ENCODE results near the gene SCGN. TPM values are rescaled to one million over a fixed set of nuclear protein-coding genes. Genes with fewer than 3 reads are reported as not detected.

SCGN gene
- total RNA-seq, 1 experiment from 2014 or later: not detected

GRCh38 chr6:25649611-25650010 is 2.4 kb upstream of the SCGN start:
- Histone ChIP-seq H2AFZ (no peak overlapping the region), H3K4me3 (no peak overlapping the region), H3K4me2 (no peak overlapping the region), H3K27me3 (ENCODE audit: insufficient read depth, low read depth) (no peaks in the 10 kb centered on the region), H3K27ac (no peak overlapping the region), H3F3A (ENCODE audit: insufficient read depth, low read depth) (no peaks in the 10 kb centered on the region), H3K36me3 (ENCODE audit: low read depth) (no peaks in the 10 kb centered on the region), H3K4me1 (replicated peaks; ENCODE audit: insufficient read depth) (no peaks in the 10 kb centered on the region), H3K9me3 (ENCODE audit: insufficient read depth, low read depth) (no peaks in the 10 kb centered on the region; the same call in 1 of the 2 replicates), H3K9me2 (ENCODE audit: insufficient read depth) (no peaks in the 10 kb centered on the region; the same call in 1 of the 2 replicates), H3K79me2 (ENCODE audit: low read depth) (no peaks in the 10 kb centered on the region), H4K20me1 (ENCODE audit: insufficient read depth) (no peaks in the 10 kb centered on the region)
- BruUV-seq (replicated peaks): no TSS peak
- POLR2A ChIA-PET (ENCODE audit: unreplicated experiment): no interaction called here
- CTCF ChIA-PET: no interaction called here
- no peak for DNase-seq
- TF ChIP-seq EZH2 (IDR thresholded peaks at IDR 0.05; ENCODE audit: low read depth) (no peak), CTCF (conservative IDR thresholded peaks at IDR 0.05) (no peak)
- intact Hi-C loops (cut with micrococcal nuclease; ENCODE audit: unreplicated experiment): no loop called here

- Histone ChIP-seq H3K9me3 (ENCODE audit: insufficient read depth, low read depth) (no peaks in the 10 kb centered on the region; the same call in 1 of the 2 replicates), H3K27me3 (ENCODE audit: insufficient read depth, low read depth) (no peaks in the 10 kb centered on the region), H3K27ac (no peak overlapping the region), H3F3A (ENCODE audit: insufficient read depth, low read depth) (no peaks in the 10 kb centered on the region), H4K20me1 (ENCODE audit: insufficient read depth) (no peaks in the 10 kb centered on the region), H3K36me3 (ENCODE audit: low read depth) (no peaks in the 10 kb centered on the region), H3K79me2 (ENCODE audit: low read depth) (no peaks in the 10 kb centered on the region), H3K4me2 (no peak overlapping the region), H2AFZ (no peak overlapping the region), H3K4me1 (replicated peaks; ENCODE audit: insufficient read depth) (peaks cover 3% of the 10 kb centered on the region; the same call in 1 of the 2 replicates), H3K9me2 (ENCODE audit: insufficient read depth) (no peaks in the 10 kb centered on the region), H3K4me3 (no peak overlapping the region)
- ChIA-PET CTCF (no interaction called here), POLR2A (ENCODE audit: unreplicated experiment) (no interaction called here)
- TF ChIP-seq CTCF (conservative IDR thresholded peaks at IDR 0.05): no peak
- no peak for TF ChIP-seq EZH2 (IDR thresholded peaks at IDR 0.05; ENCODE audit: low read depth)
- peak in 1 of 2 experiments; percentile 48 for DNase-seq
- no TSS peak for BruUV-seq (replicated peaks)
- intact Hi-C loops (cut with micrococcal nuclease; ENCODE audit: unreplicated experiment): no loop called here
Observed at GRCh38 chr6:25655723-25656122, 3.7 kb downstream of the SCGN start.

GRCh38 chr6:25659633-25660368 is 7.8 kb downstream of the SCGN start:
- H3K9me2 ChIP-seq (ENCODE audit: insufficient read depth): no peaks in the 10 kb centered on the region
- DNase-seq: no peak
- H3K9me3 ChIP-seq (ENCODE audit: insufficient read depth, low read depth): no peaks in the 10 kb centered on the region
- H3K27me3 ChIP-seq (ENCODE audit: insufficient read depth, low read depth): no peaks in the 10 kb centered on the region
- no peaks in the 10 kb centered on the region for H3K79me2 ChIP-seq (ENCODE audit: low read depth)
- BruUV-seq (replicated peaks): no TSS peak
- no peak overlapping the region for H3K27ac ChIP-seq
- no peak overlapping the region for H2AFZ ChIP-seq
- intact Hi-C loops (cut with micrococcal nuclease; ENCODE audit: unreplicated experiment): no loop called here
- no peak for TF ChIP-seq CTCF (conservative IDR thresholded peaks at IDR 0.05)
- no peak for TF ChIP-seq EZH2 (IDR thresholded peaks at IDR 0.05; ENCODE audit: low read depth)
- peaks cover 3% of the 10 kb centered on the region; the same call in 1 of the 2 replicates for H3K4me1 ChIP-seq (replicated peaks; ENCODE audit: insufficient read depth)
- CTCF ChIA-PET: no interaction called here
- H3K4me3 ChIP-seq: no peak overlapping the region
- no peak overlapping the region for H3K4me2 ChIP-seq
- H3F3A ChIP-seq (ENCODE audit: insufficient read depth, low read depth): no peaks in the 10 kb centered on the region
- POLR2A ChIA-PET (ENCODE audit: unreplicated experiment): no interaction called here
- H3K36me3 ChIP-seq (ENCODE audit: low read depth): no peaks in the 10 kb centered on the region
- H4K20me1 ChIP-seq (ENCODE audit: insufficient read depth): no peaks in the 10 kb centered on the region

Measured in PC-9 (cell line).